SKM-1 (cell line): Measurements from ENCODE around the gene SLC13A2.

Experiments
- DNase-seq: peaks from one replicate; lab custom pipeline; 2025; ENCODE audit not compliant: unreplicated experiment; lab: John Stamatoyannopoulos, UW

The SLC13A2 gene

GRCh38 chr17:28470914-28471366 lies 2.5 kb upstream of the SLC13A2 start:
- no peak for DNase-seq

- no peak for DNase-seq
These were observed 1.7 kb upstream of the SLC13A2 start for GRCh38 chr17:28471531-28472342.

- no peak for DNase-seq
These were observed 460 bp upstream of the SLC13A2 start for GRCh38 chr17:28472871-28473497.

GRCh38 chr17:28474111-28474531 lies 677 bp downstream of the SLC13A2 start:
- no peak for DNase-seq

- DNase-seq, result no peak
These were observed 1.9 kb downstream of the SLC13A2 start for GRCh38 chr17:28475151-28475900.

GRCh38 chr17:28476076-28476865 lies 2.8 kb downstream of the SLC13A2 start:
- no peak for DNase-seq

GRCh38 chr17:28477928-28478327 lies 4.5 kb downstream of the SLC13A2 start:
- DNase-seq, result no peak

GRCh38 chr17:28478712-28479615 lies 5.5 kb downstream of the SLC13A2 start:
- DNase-seq, result no peak

GRCh38 chr17:28480278-28480677 lies 6.8 kb downstream of the SLC13A2 start:
- DNase-seq, result no peak

GRCh38 chr17:28480799-28481571 lies 7.5 kb downstream of the SLC13A2 start:
- DNase-seq, result no peak

- DNase-seq, result no peak
These were observed 9.2 kb downstream of the SLC13A2 start for GRCh38 chr17:28482551-28483199.

- no peak for DNase-seq
These were observed 10.9 kb downstream of the SLC13A2 start for GRCh38 chr17:28484296-28484695.

GRCh38 chr17:28485049-28485448 lies 11.6 kb downstream of the SLC13A2 start:
- no peak for DNase-seq

- DNase-seq, result no peak
These were observed 14.6 kb downstream of the SLC13A2 start for GRCh38 chr17:28487881-28488532.

- DNase-seq, result no peak
These were observed 15.3 kb downstream of the SLC13A2 start for GRCh38 chr17:28488533-28489276.

GRCh38 chr17:28491286-28491685 lies 17.8 kb downstream of the SLC13A2 start:
- DNase-seq, result no peak

- no peak for DNase-seq
These were observed 18.4 kb downstream of the SLC13A2 start for GRCh38 chr17:28491860-28492259.
